ENCODE measurements around the gene C17orf75.

GRCh38 chr17:32285306-32285705 is 56.7 kb downstream of the C17orf75 start:
- TF ChIP-seq CTCF (IDR thresholded peaks at IDR 0.05; ENCODE audit: insufficient read depth, low read length) = no peak
- TF ChIP-seq POLR2AphosphoS5 (IDR thresholded peaks at IDR 0.05; ENCODE audit: low read depth) = no peak

All from HL-60 (cell line).